A673 (cell line): ENCODE results near the gene PSMB8. TPM values are rescaled to one million over a fixed set of nuclear protein-coding genes. Genes with fewer than 3 reads are reported as not detected.

ENCODE experiments used
- BruUV-seq: library from RNA; stranded (reverse); fragments of 400-500 nt; replicated peaks from 2 replicates; lab custom pipeline; 2021; lab: Mats Ljungman, UMichigan
- CTCF ChIA-PET: fragments of 300-600 bp; sonication (Branson Sonifier 250); formaldehyde crosslinking; loops from one replicate; lab custom pipeline; 2022; ENCODE audit warnings: antibody characterized with exemption; lab: Charles Lee
- POLR2A ChIA-PET: fragments of 300-600 bp; sonication (Branson Sonifier 250); formaldehyde crosslinking; loops from one replicate; lab custom pipeline; 2022; ENCODE audit warnings: antibody characterized with exemption; ENCODE audit not compliant: low non-redundant PET; lab: Charles Lee
- DNase-seq: peaks from one replicate; pipeline ENCODE4 v3.0.0-alpha.2; 2015; ENCODE audit warnings: low spot score
- H3K27ac ChIP-seq: fragments of 200-600 bp; sonication (generic); 2 replicates; pipeline ENCODE4 v1.5.1; 2016; ENCODE audit warnings: mixed run types, low read depth, mild to moderate bottlenecking, mixed read lengths, antibody characterized with exemption, low read length; ENCODE audit not compliant: poor library complexity, severe bottlenecking
- H3K27me3 ChIP-seq: fragments of 200-600 bp; sonication (generic); replicated peaks from 2 replicates; pipeline ENCODE4 v1.6.1; 2017; ENCODE audit warnings: mixed run types, low read depth, mild to moderate bottlenecking, mixed read lengths, antibody characterized with exemption, low read length; ENCODE audit not compliant: insufficient read depth, poor library complexity
- H3K36me3 ChIP-seq: fragments of 200-600 bp; sonication (generic); 2 replicates; pipeline ENCODE4 v1.6.1; 2016; ENCODE audit warnings: mixed run types, mild to moderate bottlenecking, mixed read lengths, antibody characterized with exemption, low read length; ENCODE audit not compliant: insufficient read depth, poor library complexity, severe bottlenecking
- H3K4me1 ChIP-seq: fragments of 200-600 bp; sonication (generic); 2 replicates; pipeline ENCODE4 v1.6.1; 2017; ENCODE audit warnings: mixed run types, mild to moderate bottlenecking, mixed read lengths, antibody characterized with exemption, low read length; ENCODE audit not compliant: insufficient read depth, poor library complexity, severe bottlenecking
- H3K4me3 ChIP-seq: fragments of 200-600 bp; sonication (generic); 2 replicates; pipeline ENCODE4 v1.5.1; 2016; ENCODE audit warnings: low read depth, mixed run types, mild to moderate bottlenecking, mixed read lengths, low read length; ENCODE audit not compliant: poor library complexity, severe bottlenecking
- H3K9me3 ChIP-seq: fragments of 200-600 bp; sonication (generic); 2 replicates; pipeline ENCODE4 v1.6.1; 2016; ENCODE audit warnings: mixed run types, low read depth, mild to moderate bottlenecking, mixed read lengths, antibody characterized with exemption, low read length; ENCODE audit not compliant: poor library complexity, severe bottlenecking
- CTCF ChIP-seq: fragments of 300-800, 200-600 bp; sonication (generic); conservative IDR thresholded peaks from 2 replicates; pipeline ENCODE4 v1.5.1; 2017; ENCODE audit warnings: low read depth, mild to moderate bottlenecking, antibody characterized with exemption, low read length, moderate library complexity, mixed read lengths
- EZH2 ChIP-seq: fragments of 200-600 bp; sonication (generic); IDR thresholded peaks from 2 replicates; pipeline ENCODE4 v1.6.1; 2017; ENCODE audit warnings: borderline replicate concordance, low read depth, mild to moderate bottlenecking, mixed read lengths, antibody characterized with exemption, low read length; ENCODE audit not compliant: poor library complexity, severe bottlenecking
- intact Hi-C: fragments of 100-400 bp; cut with micrococcal nuclease; formaldehyde crosslinking; loops from one replicate; pipeline ENCODE4 v1.10.0; 2022; ENCODE audit not compliant: unreplicated experiment
- total RNA-seq: library from RNA; stranded (reverse); gene quantifications from 2 replicates; pipeline ENCODE4 v1.2.3, GENCODE V29; 2021

The PSMB8 gene
- total RNA-seq, 1 experiment from 2014 or later, result 20.2 TPM

- intact Hi-C loops, result loop anchor here (5.0 kb wide), 1 partner anchor 41 kb away; no protein-coding TSS in a partner anchor
- Histone ChIP-seq H3K4me1 (no peaks in the 10 kb centered on the region), H3K36me3 (no peaks in the 10 kb centered on the region), H3K9me3 (no peaks in the 10 kb centered on the region), H3K27me3 (no peaks in the 10 kb centered on the region), H3K27ac (no peak overlapping the region), H3K4me3 (no peak overlapping the region)
- no TSS peak for BruUV-seq
- POLR2A ChIA-PET, result interaction anchor here (0.8 kb wide), 1 partner anchor 146 kb away, joined by 3 read pairs; no protein-coding TSS in a partner anchor
- DNase-seq, result peak; percentile 40
- TF ChIP-seq CTCF, result peak; percentile 49
- TF ChIP-seq EZH2, result no peak
- CTCF ChIA-PET, result interaction anchor here (1.3 to 2.0 kb wide), 3 partner anchors 13 to 159 kb away, joined by 3 to 11 read pairs (median 10); partner anchors contain the start of gene TAP2
These were observed 17.9 kb downstream of the PSMB8 start for GRCh38 chr6:32825966-32826365.

GRCh38 chr6:32819729-32820128 is 24.1 kb downstream of the PSMB8 start:
- Histone ChIP-seq H3K36me3 (no peaks in the 10 kb centered on the region), H3K27ac (no peak overlapping the region), H3K4me3 (no peak overlapping the region), H3K9me3 (no peaks in the 10 kb centered on the region), H3K27me3 (no peaks in the 10 kb centered on the region), H3K4me1 (no peaks in the 10 kb centered on the region)
- ChIA-PET CTCF (no interaction called here), POLR2A (no interaction called here)
- DNase-seq, result peak; percentile 45
- no TSS peak for BruUV-seq
- intact Hi-C loops, result no loop called here
- TF ChIP-seq EZH2, result no peak
- no peak for TF ChIP-seq CTCF

- ChIA-PET CTCF (no interaction called here), POLR2A (no interaction called here)
- Histone ChIP-seq H3K27me3 (no peaks in the 10 kb centered on the region), H3K27ac (no peak overlapping the region), H3K4me1 (no peaks in the 10 kb centered on the region), H3K36me3 (no peaks in the 10 kb centered on the region), H3K4me3 (no peak overlapping the region), H3K9me3 (no peaks in the 10 kb centered on the region)
- no peak for DNase-seq
- BruUV-seq, result no TSS peak
- intact Hi-C loops, result no loop called here
- no peak for TF ChIP-seq EZH2
- no peak for TF ChIP-seq CTCF
These were observed 25.0 kb downstream of the PSMB8 start for GRCh38 chr6:32818867-32819266.
